Measurements from ENCODE around the gene TBX5. TPM values are rescaled to one million over a fixed set of nuclear protein-coding genes. Genes with fewer than 3 reads are reported as not detected.

The TBX5 gene
- total and polyA plus RNA-seq, 9 donors = 0.04 to 0.23 (median 0.17) TPM; not detected in 5

GRCh38 chr12:114402084-114402717 lies 3.7 kb downstream of the TBX5 start:
- no peaks in the 10 kb centered on the region for H3K9me3 ChIP-seq
- no peak for DNase-seq
- no peak overlapping the region for H3K4me3 ChIP-seq
- no peaks in the 10 kb centered on the region for H3K36me3 ChIP-seq
- TF ChIP-seq CTCF (IDR thresholded peaks at IDR 0.05) (no peak), POLR2A (IDR thresholded peaks at IDR 0.05) (no peak), EP300 (IDR thresholded peaks at IDR 0.05) (no peak)
- no peaks in the 10 kb centered on the region for H3K4me1 ChIP-seq (ENCODE audit: insufficient read depth)
- intact Hi-C loops (cut with DNase I) = no loop called here
- 13 to 18% (median 16%) methylated on average over 5 of the region's 5 CpGs for WGBS, 3 donors
- H3K27ac ChIP-seq = no peak overlapping the region
- no peaks in the 10 kb centered on the region for H3K27me3 ChIP-seq

- H3K4me1 ChIP-seq (ENCODE audit: insufficient read depth) = no peaks in the 10 kb centered on the region
- WGBS, 3 donors = 6 to 9% (median 8%) methylated on average over 10 of the region's 10 CpGs
- no peak overlapping the region for H3K4me3 ChIP-seq
- H3K27me3 ChIP-seq = no peaks in the 10 kb centered on the region
- no peaks in the 10 kb centered on the region for H3K36me3 ChIP-seq
- intact Hi-C loops (cut with DNase I) = no loop called here
- no peak overlapping the region for H3K27ac ChIP-seq
- no peak for TF ChIP-seq POLR2A (IDR thresholded peaks at IDR 0.05)
- no peak for TF ChIP-seq CTCF (IDR thresholded peaks at IDR 0.05)
- TF ChIP-seq EP300 (IDR thresholded peaks at IDR 0.05) = no peak
- no peaks in the 10 kb centered on the region for H3K9me3 ChIP-seq
- no peak for DNase-seq
These were observed 4.4 kb downstream of the TBX5 start for GRCh38 chr12:114401328-114402083.

GRCh38 chr12:114400925-114401324 lies 5.0 kb downstream of the TBX5 start:
- no peak overlapping the region for H3K27ac ChIP-seq
- WGBS, 3 donors = 2 to 3% (median 3%) methylated on average over 25 of the region's 25 CpGs
- no peak overlapping the region for H3K4me3 ChIP-seq
- no peak for TF ChIP-seq EP300 (IDR thresholded peaks at IDR 0.05)
- TF ChIP-seq POLR2A (IDR thresholded peaks at IDR 0.05) = no peak
- TF ChIP-seq CTCF (IDR thresholded peaks at IDR 0.05) = no peak
- intact Hi-C loops (cut with DNase I) = no loop called here
- H3K27me3 ChIP-seq = no peaks in the 10 kb centered on the region
- H3K9me3 ChIP-seq = no peaks in the 10 kb centered on the region
- DNase-seq = no peak
- no peaks in the 10 kb centered on the region for H3K4me1 ChIP-seq (ENCODE audit: insufficient read depth)
- H3K36me3 ChIP-seq = no peaks in the 10 kb centered on the region

- no peaks in the 10 kb centered on the region for H3K36me3 ChIP-seq
- intact Hi-C loops (cut with DNase I) = no loop called here
These were observed 5.6 kb downstream of the TBX5 start for GRCh38 chr12:114400361-114400811.

More at GRCh38 chr12:114400361-114400811, 5.6 kb downstream of the TBX5 start:
- TF ChIP-seq CTCF (IDR thresholded peaks at IDR 0.05) = no peak
- no peak for TF ChIP-seq POLR2A (IDR thresholded peaks at IDR 0.05)
- TF ChIP-seq EP300 (IDR thresholded peaks at IDR 0.05) = no peak
- DNase-seq = no peak
- Histone ChIP-seq H3K4me1 (ENCODE audit: insufficient read depth) (no peaks in the 10 kb centered on the region), H3K27ac (no peak overlapping the region), H3K27me3 (no peaks in the 10 kb centered on the region), H3K4me3 (no peak overlapping the region), H3K9me3 (no peaks in the 10 kb centered on the region)
- 16 to 28% (median 19%) methylated on average over 31 of the region's 31 CpGs for WGBS, 3 donors
